Stimulated activated effector memory CD8-positive, alpha-beta T cell treated with anti-CD3 and anti-CD28 coated beads, Interleukin-12 subunit alpha, Interleukin-12 subunit beta, amount 100 ng/mL, for 72 hours (primary cell): Measurements from ENCODE around the gene PTX3.

Experiments used
- ATAC-seq: fragments of 150-1000 bp; cut with Tn5 transposase; 2 replicates; pipeline ENCODE4 v1.10.0; 2021
- DNase-seq, 2 donors: peaks; one replicate each; pipeline ENCODE4 v3.0.0; 2021 to 2022; ENCODE audit warnings: low spot score in 2 of 2
- H3K27ac Mint-ChIP-seq: one replicate; pipeline ENCODE4 v1.8.0; 2022; ENCODE audit warnings: mild to moderate bottlenecking, mixed read lengths
- H3K36me3 Mint-ChIP-seq: one replicate; pipeline ENCODE4 v1.8.0; 2022; ENCODE audit warnings: mild to moderate bottlenecking, mixed read lengths
- H3K4me1 Mint-ChIP-seq: one replicate; pipeline ENCODE4 v1.8.0; 2022; ENCODE audit warnings: mixed read lengths
- H3K4me3 Mint-ChIP-seq: one replicate; pipeline ENCODE4 v1.8.0; 2022; ENCODE audit warnings: mild to moderate bottlenecking, mixed read lengths
- H3K9me3 Mint-ChIP-seq: one replicate; pipeline ENCODE4 v1.8.0; 2022; ENCODE audit warnings: mixed read lengths

Gene PTX3

GRCh38 chr3:157412323-157412855 lies 24.3 kb upstream of the PTX3 start:
- Mint-ChIP-seq H3K4me1 (no peaks in the 10 kb centered on the region), H3K9me3 (peaks cover 7% of the 10 kb centered on the region), H3K36me3 (no peaks in the 10 kb centered on the region), H3K27ac (no peak overlapping the region), H3K4me3 (no peak overlapping the region)
- DNase-seq (no peak), ATAC-seq (no peak)

- Mint-ChIP-seq H3K36me3 (no peaks in the 10 kb centered on the region), H3K27ac (no peak overlapping the region), H3K4me3 (no peak overlapping the region), H3K9me3 (peaks cover 7% of the 10 kb centered on the region), H3K4me1 (no peaks in the 10 kb centered on the region)
- no peak for ATAC-seq
- no peak for DNase-seq
These were observed 21.8 kb upstream of the PTX3 start for GRCh38 chr3:157414861-157415260.

- no peaks in the 10 kb centered on the region for H3K4me1 Mint-ChIP-seq
- H3K4me3 Mint-ChIP-seq, result no peak overlapping the region
- ATAC-seq, result no peak
- no peak overlapping the region for H3K27ac Mint-ChIP-seq
- H3K9me3 Mint-ChIP-seq, result peaks cover 7% of the 10 kb centered on the region
- no peak for DNase-seq
- no peaks in the 10 kb centered on the region for H3K36me3 Mint-ChIP-seq
These were observed 20.1 kb upstream of the PTX3 start for GRCh38 chr3:157416347-157417087.

GRCh38 chr3:157417247-157417646 lies 19.4 kb upstream of the PTX3 start:
- no peaks in the 10 kb centered on the region for H3K36me3 Mint-ChIP-seq
- no peak overlapping the region for H3K27ac Mint-ChIP-seq
- H3K4me3 Mint-ChIP-seq, result no peak overlapping the region
- DNase-seq, result no peak
- peaks cover 4% of the 10 kb centered on the region for H3K9me3 Mint-ChIP-seq
- ATAC-seq, result no peak
- no peaks in the 10 kb centered on the region for H3K4me1 Mint-ChIP-seq

GRCh38 chr3:157418104-157418503 lies 18.5 kb upstream of the PTX3 start:
- H3K36me3 Mint-ChIP-seq, result no peaks in the 10 kb centered on the region
- no peak overlapping the region for H3K27ac Mint-ChIP-seq
- no peak for ATAC-seq
- H3K4me1 Mint-ChIP-seq, result no peaks in the 10 kb centered on the region
- H3K4me3 Mint-ChIP-seq, result no peak overlapping the region
- no peak for DNase-seq
- H3K9me3 Mint-ChIP-seq, result peaks cover 10% of the 10 kb centered on the region

- no peaks in the 10 kb centered on the region for H3K36me3 Mint-ChIP-seq
- no peak for ATAC-seq
- no peak overlapping the region for H3K4me3 Mint-ChIP-seq
- no peak for DNase-seq
- H3K27ac Mint-ChIP-seq, result no peak overlapping the region
- H3K9me3 Mint-ChIP-seq, result peaks cover 10% of the 10 kb centered on the region
- H3K4me1 Mint-ChIP-seq, result no peaks in the 10 kb centered on the region
These were observed 16.0 kb upstream of the PTX3 start for GRCh38 chr3:157420606-157421130.

- no peak for ATAC-seq
These were observed 13.3 kb upstream of the PTX3 start for GRCh38 chr3:157423337-157423736.

GRCh38 chr3:157427901-157428300 lies 8.7 kb upstream of the PTX3 start:
- DNase-seq (no peak), ATAC-seq (no peak)
- Mint-ChIP-seq H3K27ac (no peak overlapping the region), H3K9me3 (peaks cover 2% of the 10 kb centered on the region), H3K4me1 (no peaks in the 10 kb centered on the region), H3K36me3 (no peaks in the 10 kb centered on the region), H3K4me3 (no peak overlapping the region)

More at GRCh38 chr3:157423337-157423736, 13.3 kb upstream of the PTX3 start:
- no peak for DNase-seq
- Mint-ChIP-seq H3K36me3 (no peaks in the 10 kb centered on the region), H3K4me1 (no peaks in the 10 kb centered on the region), H3K27ac (no peak overlapping the region), H3K9me3 (peaks cover 6% of the 10 kb centered on the region), H3K4me3 (no peak overlapping the region)

- DNase-seq (no peak), ATAC-seq (no peak)
- Mint-ChIP-seq H3K27ac (no peak overlapping the region), H3K36me3 (no peaks in the 10 kb centered on the region), H3K4me3 (no peak overlapping the region), H3K9me3 (no peaks in the 10 kb centered on the region), H3K4me1 (no peaks in the 10 kb centered on the region)
These were observed 7.8 kb upstream of the PTX3 start for GRCh38 chr3:157428853-157429252.

- H3K4me3 Mint-ChIP-seq, result no peak overlapping the region
- H3K36me3 Mint-ChIP-seq, result no peaks in the 10 kb centered on the region
- H3K27ac Mint-ChIP-seq, result no peak overlapping the region
- ATAC-seq, result no peak
- DNase-seq, result no peak
- H3K9me3 Mint-ChIP-seq, result no peaks in the 10 kb centered on the region
- no peaks in the 10 kb centered on the region for H3K4me1 Mint-ChIP-seq
These were observed 6.9 kb upstream of the PTX3 start for GRCh38 chr3:157429708-157430107.

- no peak overlapping the region for H3K4me3 Mint-ChIP-seq
- no peak overlapping the region for H3K27ac Mint-ChIP-seq
- H3K36me3 Mint-ChIP-seq, result no peaks in the 10 kb centered on the region
These were observed 1.6 kb downstream of the PTX3 start for GRCh38 chr3:157438194-157438730.

GRCh38 chr3:157441102-157441624 lies 4.5 kb downstream of the PTX3 start:
- Mint-ChIP-seq H3K27ac (no peak overlapping the region), H3K36me3 (no peaks in the 10 kb centered on the region), H3K4me3 (no peak overlapping the region), H3K9me3 (no peaks in the 10 kb centered on the region), H3K4me1 (peaks cover 8% of the 10 kb centered on the region)
- ATAC-seq (no peak), DNase-seq (no peak)

More at GRCh38 chr3:157438194-157438730, 1.6 kb downstream of the PTX3 start:
- no peaks in the 10 kb centered on the region for H3K9me3 Mint-ChIP-seq
- H3K4me1 Mint-ChIP-seq, result peaks cover 8% of the 10 kb centered on the region
- DNase-seq, result no peak
- ATAC-seq, result no peak

- Mint-ChIP-seq H3K4me1 (no peaks in the 10 kb centered on the region), H3K27ac (no peak overlapping the region), H3K9me3 (no peaks in the 10 kb centered on the region), H3K4me3 (no peak overlapping the region), H3K36me3 (no peaks in the 10 kb centered on the region)
- DNase-seq (no peak), ATAC-seq (no peak)
These were observed 6.1 kb downstream of the PTX3 start for GRCh38 chr3:157442729-157443128.

GRCh38 chr3:157443905-157444796 lies 7.5 kb downstream of the PTX3 start:
- no peak for DNase-seq

GRCh38 chr3:157444797-157445184 lies 8.1 kb downstream of the PTX3 start:
- ATAC-seq (no peak), DNase-seq (no peak)
- Mint-ChIP-seq H3K9me3 (no peaks in the 10 kb centered on the region), H3K4me3 (no peak overlapping the region), H3K27ac (no peak overlapping the region), H3K36me3 (no peaks in the 10 kb centered on the region), H3K4me1 (no peaks in the 10 kb centered on the region)

More at GRCh38 chr3:157443905-157444796, 7.5 kb downstream of the PTX3 start:
- Mint-ChIP-seq H3K27ac (no peak overlapping the region), H3K9me3 (no peaks in the 10 kb centered on the region), H3K4me3 (no peak overlapping the region), H3K4me1 (no peaks in the 10 kb centered on the region), H3K36me3 (no peaks in the 10 kb centered on the region)
- no peak for ATAC-seq
